Liver (tissue), 9 donors: Measurements from ENCODE around the gene PITPNC1. TPM values are rescaled to one million over a fixed set of nuclear protein-coding genes. Genes with fewer than 3 reads are reported as not detected.

Source experiments
- DNase-seq: peaks from one replicate; pipeline ENCODE4 v3.0.0-alpha.2; 2017; ENCODE audit warnings: low spot score
- H3K27ac ChIP-seq, 2 donors: one replicate each; pipeline ENCODE4 v1.7.0; 2013; ENCODE audit warnings: inconsistent platforms in 2 of 2, low read length in 2 of 2, control low read depth in 1 of 2, low read depth in 1 of 2, mild to moderate bottlenecking in 1 of 2
- H3K27me3 ChIP-seq, 4 donors: one replicate each; pipeline versions ENCODE4 v1.6.1 to v1.7.0; 2013; ENCODE audit warnings: low read length in 3 of 4, inconsistent platforms in 1 of 4, mild to moderate bottlenecking in 1 of 4, moderate library complexity in 1 of 4; ENCODE audit not compliant: control insufficient read depth in 4 of 4, insufficient read depth in 4 of 4
- H3K36me3 ChIP-seq, 4 donors: one replicate each; pipeline versions ENCODE4 v1.6.1 to v1.7.0; 2013; ENCODE audit warnings: low read length in 3 of 4, mild to moderate bottlenecking in 3 of 4, low read depth in 1 of 4, moderate library complexity in 1 of 4; ENCODE audit not compliant: control insufficient read depth in 4 of 4, insufficient read depth in 3 of 4
- H3K4me1 ChIP-seq, 4 donors: one replicate each; pipeline versions ENCODE4 v1.6.1 to v1.7.0; 2013; ENCODE audit warnings: low read length in 3 of 4, mild to moderate bottlenecking in 3 of 4, moderate library complexity in 1 of 4; ENCODE audit not compliant: control insufficient read depth in 4 of 4, insufficient read depth in 4 of 4
- H3K4me3 ChIP-seq, 3 donors: one replicate each; pipeline versions ENCODE4 v1.6.1 to v1.7.0; 2013; ENCODE audit warnings: low read length in 3 of 3, control low read depth in 1 of 3, low read depth in 1 of 3, mild to moderate bottlenecking in 1 of 3
- H3K9ac ChIP-seq, 2 donors: one replicate each; pipeline ENCODE4 v1.7.0; 2013; ENCODE audit warnings: low read length in 2 of 2, mild to moderate bottlenecking in 2 of 2, moderate library complexity in 2 of 2, control low read depth in 1 of 2, low read depth in 1 of 2
- H3K9me3 ChIP-seq, 4 donors: one replicate each; pipeline versions ENCODE4 v1.6.1 to v1.7.0; 2013; ENCODE audit warnings: low read length in 3 of 4; ENCODE audit not compliant: control insufficient read depth in 4 of 4
- EGR1 ChIP-seq, 2 donors: IDR thresholded peaks; 2 replicates each; pipeline ENCODE4 v1.6.1; 2016 to 2018; ENCODE audit warnings: antibody characterized with exemption in 2 of 2, low read depth in 2 of 2
- FOXA1 ChIP-seq: IDR thresholded peaks from 2 replicates; pipeline ENCODE4 v1.6.1; 2016; ENCODE audit warnings: antibody characterized with exemption
- FOXA2 ChIP-seq: IDR thresholded peaks from 2 replicates; pipeline ENCODE4 v1.6.1; 2016; ENCODE audit warnings: antibody characterized with exemption
- GABPA ChIP-seq, 2 donors: IDR thresholded peaks in 1 of 2; conservative IDR thresholded peaks in 1 of 2; 2 replicates each; pipeline ENCODE4 v1.6.1; 2016; ENCODE audit warnings: antibody characterized with exemption in 2 of 2, mild to moderate bottlenecking in 1 of 2, moderate library complexity in 1 of 2
- HNF4A ChIP-seq, 2 donors: conservative IDR thresholded peaks; 2 replicates each; pipeline ENCODE4 v1.6.1; 2016; ENCODE audit warnings: antibody characterized with exemption in 2 of 2, mild to moderate bottlenecking in 2 of 2
- HNF4G ChIP-seq: IDR thresholded peaks from 2 replicates; pipeline ENCODE4 v1.6.1; 2016; ENCODE audit warnings: antibody characterized with exemption
- JUND ChIP-seq, 2 donors: IDR thresholded peaks; 2 replicates each; pipeline ENCODE4 v1.6.1; 2016; ENCODE audit warnings: antibody characterized with exemption in 2 of 2
- NR2F2 ChIP-seq: IDR thresholded peaks from 2 replicates; pipeline ENCODE4 v1.6.1; 2016; ENCODE audit warnings: antibody characterized with exemption
- RAD21 ChIP-seq, 2 donors: IDR thresholded peaks; 2 replicates each; pipeline ENCODE4 v1.6.1; 2016; ENCODE audit warnings: antibody characterized with exemption in 2 of 2, mild to moderate bottlenecking in 2 of 2
- RXRA ChIP-seq, 2 donors: IDR thresholded peaks; 2 replicates each; pipeline ENCODE4 v1.6.1; 2017 to 2018; ENCODE audit warnings: antibody characterized with exemption in 2 of 2, mild to moderate bottlenecking in 1 of 2
- SP1 ChIP-seq: IDR thresholded peaks from 2 replicates; pipeline ENCODE4 v1.6.1; 2018; ENCODE audit warnings: antibody characterized with exemption, mild to moderate bottlenecking
- TAF1 ChIP-seq: conservative IDR thresholded peaks from 2 replicates; pipeline ENCODE4 v1.6.1; 2016; ENCODE audit warnings: antibody characterized with exemption, mild to moderate bottlenecking
- YY1 ChIP-seq: IDR thresholded peaks from 2 replicates; pipeline ENCODE4 v1.6.1; 2016; ENCODE audit warnings: antibody characterized with exemption, mild to moderate bottlenecking
- ZBTB33 ChIP-seq: IDR thresholded peaks from 2 replicates; pipeline ENCODE4 v1.6.1; 2016; ENCODE audit warnings: antibody characterized with exemption
- WGBS: extraction: QIAGEN DNeasy Blood & Tissue Kit; methylation state at CpG from one replicate; pipeline ENCODE4 v1.1.7; 2013; 5-methylcytosine and 5-hydroxymethylcytosine counted together
- polyA plus RNA-seq, 2 donors: library from polyadenylated mRNA; stranded (reverse) in 1 of 2; unstranded in 1 of 2; fragments of 200-250 nt in 1 of 2; fragments of >200 nt in 1 of 2; fragmentation: Nextera tagmentation in 1 of 2; extraction: Ambion mirVana in 1 of 2; gene quantifications; one replicate each; pipeline versions ENCODE4 v1.2.1 to v1.2.3, GENCODE V29; 2013 to 2015
- total RNA-seq, 2 donors: library from RNA; depleted of rRNA; stranded (reverse); fragments of >200 nt; gene quantifications; one replicate each; pipeline ENCODE4 v1.2.3, GENCODE V29; 2014
- TF ChIP-seq, protein P1 (sequence below): IDR thresholded peaks from 2 replicates; pipeline ENCODE4 v1.6.1; 2016; ENCODE audit warnings: antibody characterized with exemption, mild to moderate bottlenecking
- TF ChIP-seq, protein P2 (sequence below): fragments of 150-350 bp; IDR thresholded peaks from 2 replicates; pipeline ENCODE4 v1.5.1; 2017; ENCODE audit warnings: improper control_type of control experiment, low read depth, low read length; ENCODE audit not compliant: missing input control
- TF ChIP-seq, protein P3 (sequence below): IDR thresholded peaks from 2 replicates; pipeline ENCODE4 v1.6.1; 2016; ENCODE audit warnings: antibody characterized with exemption
- TF ChIP-seq, protein P4 (sequence below): IDR thresholded peaks from 2 replicates; pipeline ENCODE4 v1.6.1; 2016; ENCODE audit warnings: antibody characterized with exemption
- donor health status: healthy.
- donor health status: healthy.
- donor health status: healthy.
- donor health status: healthy.
- donor health status: healthy.

PITPNC1 gene
- total and polyA plus RNA-seq, 4 donors: 2.3 to 10.2 (median 5.7) TPM

DNA sequence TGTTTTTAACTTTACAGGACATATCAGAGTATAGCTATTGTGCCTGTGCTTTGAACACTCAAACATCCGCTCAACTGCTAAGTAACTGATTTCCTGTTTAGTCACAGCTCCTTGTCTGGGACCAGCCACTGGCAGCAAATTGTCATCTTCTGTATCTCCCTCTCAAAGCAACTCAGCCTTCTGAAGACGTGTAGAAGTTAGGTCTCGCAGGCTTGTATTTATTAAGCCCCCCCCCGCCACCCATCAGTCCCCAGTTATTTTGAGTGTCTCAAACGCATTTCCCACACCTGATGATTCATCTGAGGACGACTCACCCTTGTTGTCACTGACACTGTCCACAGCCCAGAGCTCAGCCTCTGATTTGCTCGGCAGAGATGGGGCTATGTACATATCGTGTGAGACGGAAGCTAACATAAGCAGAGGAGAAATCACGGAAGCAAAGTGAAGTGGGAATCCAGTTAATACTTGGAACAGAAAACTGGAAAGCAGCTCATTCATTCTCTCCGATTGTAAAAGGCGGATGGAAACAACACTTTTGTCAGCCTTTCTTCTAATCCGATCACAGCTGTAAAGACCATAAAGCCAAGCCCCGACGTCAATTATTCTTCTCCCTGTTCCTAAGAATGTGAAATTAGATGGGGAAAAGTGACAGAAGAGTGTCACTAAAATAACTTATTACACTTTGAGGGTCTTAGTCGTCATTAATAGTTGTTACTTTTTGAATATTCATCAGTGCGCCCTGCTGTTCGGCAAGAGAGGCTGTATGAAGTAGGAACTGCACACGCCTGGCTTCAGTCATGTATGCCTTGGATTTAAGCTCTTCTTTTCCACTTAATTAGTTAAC, 64.2 kb downstream of the PITPNC1 start (continued):
- TF ChIP-seq, protein P1, sequence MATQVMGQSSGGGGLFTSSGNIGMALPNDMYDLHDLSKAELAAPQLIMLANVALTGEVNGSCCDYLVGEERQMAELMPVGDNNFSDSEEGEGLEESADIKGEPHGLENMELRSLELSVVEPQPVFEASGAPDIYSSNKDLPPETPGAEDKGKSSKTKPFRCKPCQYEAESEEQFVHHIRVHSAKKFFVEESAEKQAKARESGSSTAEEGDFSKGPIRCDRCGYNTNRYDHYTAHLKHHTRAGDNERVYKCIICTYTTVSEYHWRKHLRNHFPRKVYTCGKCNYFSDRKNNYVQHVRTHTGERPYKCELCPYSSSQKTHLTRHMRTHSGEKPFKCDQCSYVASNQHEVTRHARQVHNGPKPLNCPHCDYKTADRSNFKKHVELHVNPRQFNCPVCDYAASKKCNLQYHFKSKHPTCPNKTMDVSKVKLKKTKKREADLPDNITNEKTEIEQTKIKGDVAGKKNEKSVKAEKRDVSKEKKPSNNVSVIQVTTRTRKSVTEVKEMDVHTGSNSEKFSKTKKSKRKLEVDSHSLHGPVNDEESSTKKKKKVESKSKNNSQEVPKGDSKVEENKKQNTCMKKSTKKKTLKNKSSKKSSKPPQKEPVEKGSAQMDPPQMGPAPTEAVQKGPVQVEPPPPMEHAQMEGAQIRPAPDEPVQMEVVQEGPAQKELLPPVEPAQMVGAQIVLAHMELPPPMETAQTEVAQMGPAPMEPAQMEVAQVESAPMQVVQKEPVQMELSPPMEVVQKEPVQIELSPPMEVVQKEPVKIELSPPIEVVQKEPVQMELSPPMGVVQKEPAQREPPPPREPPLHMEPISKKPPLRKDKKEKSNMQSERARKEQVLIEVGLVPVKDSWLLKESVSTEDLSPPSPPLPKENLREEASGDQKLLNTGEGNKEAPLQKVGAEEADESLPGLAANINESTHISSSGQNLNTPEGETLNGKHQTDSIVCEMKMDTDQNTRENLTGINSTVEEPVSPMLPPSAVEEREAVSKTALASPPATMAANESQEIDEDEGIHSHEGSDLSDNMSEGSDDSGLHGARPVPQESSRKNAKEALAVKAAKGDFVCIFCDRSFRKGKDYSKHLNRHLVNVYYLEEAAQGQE: no peak
- no peak for TF ChIP-seq RXRA (IDR thresholded peaks at IDR 0.05)
- TF ChIP-seq TAF1: no peak
- TF ChIP-seq EGR1 (IDR thresholded peaks at IDR 0.05; ENCODE audit: low read depth in 2 of 2): no peak
- TF ChIP-seq HNF4A (conservative IDR thresholded peaks at IDR 0.05): no peak
- TF ChIP-seq NR2F2: no peak
- no peak for TF ChIP-seq GABPA (IDR thresholded peaks at IDR 0.05 in 1 of 2, conservative IDR thresholded peaks at IDR 0.05 in 1 of 2)

DNA sequence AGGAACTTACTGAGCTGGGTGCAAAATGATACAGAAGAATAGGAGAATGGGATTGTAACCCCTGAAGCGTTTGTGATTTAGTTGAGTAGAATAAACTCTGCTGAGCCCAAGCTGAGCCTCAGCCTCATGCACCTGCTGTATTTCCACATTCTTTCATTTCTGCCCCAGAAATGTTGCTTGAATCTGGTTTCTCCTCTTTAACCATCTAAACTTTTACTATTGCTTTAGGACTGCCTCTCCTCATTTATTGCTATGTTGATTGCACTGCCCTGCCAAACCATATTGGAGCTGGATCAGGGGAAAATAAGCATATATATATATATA, 64.8 kb downstream of the PITPNC1 start:
- DNase-seq: no peak
- Histone ChIP-seq H3K27me3 (no peaks in the 10 kb centered on the region), H3K4me3 (no peak overlapping the region), H3K36me3 (no peaks in the 10 kb centered on the region), H3K4me1 (peaks cover 0 to 5% (median 1%) of the 10 kb centered on the region in 4 donors), H3K9ac (peak overlapping the region in 1 of 2 donors; percentile 60), H3K9me3 (no peaks in the 10 kb centered on the region), H3K27ac (peak overlapping the region in 1 of 2 donors; percentile 42)
- WGBS: 78% methylated on average over 1 of the region's 1 CpG
- TF ChIP-seq HNF4A (conservative IDR thresholded peaks at IDR 0.05) (no peak), EGR1 (IDR thresholded peaks at IDR 0.05; ENCODE audit: low read depth in 2 of 2) (no peak), FOXA2 (no peak), HNF4G (no peak), FOXA1 (no peak), NR2F2 (no peak), SP1 (no peak), ZBTB33 (no peak), RAD21 (IDR thresholded peaks at IDR 0.05) (no peak), YY1 (no peak), JUND (IDR thresholded peaks at IDR 0.05) (no peak), GABPA (IDR thresholded peaks at IDR 0.05 in 1 of 2, conservative IDR thresholded peaks at IDR 0.05 in 1 of 2) (no peak), RXRA (IDR thresholded peaks at IDR 0.05) (no peak), TAF1 (no peak)
- TF ChIP-seq, protein P2, sequence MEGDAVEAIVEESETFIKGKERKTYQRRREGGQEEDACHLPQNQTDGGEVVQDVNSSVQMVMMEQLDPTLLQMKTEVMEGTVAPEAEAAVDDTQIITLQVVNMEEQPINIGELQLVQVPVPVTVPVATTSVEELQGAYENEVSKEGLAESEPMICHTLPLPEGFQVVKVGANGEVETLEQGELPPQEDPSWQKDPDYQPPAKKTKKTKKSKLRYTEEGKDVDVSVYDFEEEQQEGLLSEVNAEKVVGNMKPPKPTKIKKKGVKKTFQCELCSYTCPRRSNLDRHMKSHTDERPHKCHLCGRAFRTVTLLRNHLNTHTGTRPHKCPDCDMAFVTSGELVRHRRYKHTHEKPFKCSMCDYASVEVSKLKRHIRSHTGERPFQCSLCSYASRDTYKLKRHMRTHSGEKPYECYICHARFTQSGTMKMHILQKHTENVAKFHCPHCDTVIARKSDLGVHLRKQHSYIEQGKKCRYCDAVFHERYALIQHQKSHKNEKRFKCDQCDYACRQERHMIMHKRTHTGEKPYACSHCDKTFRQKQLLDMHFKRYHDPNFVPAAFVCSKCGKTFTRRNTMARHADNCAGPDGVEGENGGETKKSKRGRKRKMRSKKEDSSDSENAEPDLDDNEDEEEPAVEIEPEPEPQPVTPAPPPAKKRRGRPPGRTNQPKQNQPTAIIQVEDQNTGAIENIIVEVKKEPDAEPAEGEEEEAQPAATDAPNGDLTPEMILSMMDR: no peak
- TF ChIP-seq, protein P1: no peak
- TF ChIP-seq, protein P3, sequence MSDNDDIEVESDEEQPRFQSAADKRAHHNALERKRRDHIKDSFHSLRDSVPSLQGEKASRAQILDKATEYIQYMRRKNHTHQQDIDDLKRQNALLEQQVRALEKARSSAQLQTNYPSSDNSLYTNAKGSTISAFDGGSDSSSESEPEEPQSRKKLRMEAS: no peak
- TF ChIP-seq, protein P4, sequence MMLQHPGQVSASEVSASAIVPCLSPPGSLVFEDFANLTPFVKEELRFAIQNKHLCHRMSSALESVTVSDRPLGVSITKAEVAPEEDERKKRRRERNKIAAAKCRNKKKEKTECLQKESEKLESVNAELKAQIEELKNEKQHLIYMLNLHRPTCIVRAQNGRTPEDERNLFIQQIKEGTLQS: no peak
